K562 (cell line): ENCODE data around the gene PHEX. TPM values are rescaled to one million over a fixed set of nuclear protein-coding genes. Genes with fewer than 3 reads are reported as not detected.

Experiments used
- ADNP ChIP-seq: fragments of 200-800 bp; sonication (Bioruptor generic); IDR thresholded peaks from 2 replicates; pipeline ENCODE4 v1.6.1; 2016; ENCODE audit warnings: missing genetic modification characterization, missing compliant biosample characterization
- ARID1B ChIP-seq: fragments of 450-650 bp; IDR thresholded peaks from 2 replicates; pipeline ENCODE4 v1.6.1; 2016; ENCODE audit warnings: antibody characterized with exemption, mild to moderate bottlenecking, inconsistent platforms
- BRD9 ChIP-seq: fragments of 450-650 bp; IDR thresholded peaks from 2 replicates; pipeline ENCODE4 v1.6.1; 2018; ENCODE audit warnings: low read depth; ENCODE audit not compliant: partially characterized antibody
- CHD1 ChIP-seq: fragments of 200-600 bp; sonication (generic); IDR thresholded peaks from one replicate; pipeline ENCODE4 v1.6.1; 2012; ENCODE audit warnings: mild to moderate bottlenecking, moderate library complexity, low read length, inconsistent platforms
- MTA3 ChIP-seq: fragments of 450-650 bp; formaldehyde crosslinking; IDR thresholded peaks from 2 replicates; pipeline ENCODE4 v1.6.1; 2017; ENCODE audit warnings: mild to moderate bottlenecking, borderline replicate concordance
- NFIC ChIP-seq: fragments of 450-650 bp; IDR thresholded peaks from 2 replicates; pipeline ENCODE4 v1.6.1; 2017; ENCODE audit warnings: mild to moderate bottlenecking, inconsistent platforms
- PHF20 ChIP-seq: fragments of 450-650 bp; IDR thresholded peaks from 2 replicates; pipeline ENCODE4 v1.6.1; 2018; ENCODE audit not compliant: partially characterized antibody
- RFX1 ChIP-seq: fragments of 450-650 bp; IDR thresholded peaks from 2 replicates; pipeline ENCODE4 v1.6.1; 2016; ENCODE audit warnings: mild to moderate bottlenecking, moderate library complexity
- SIRT6 ChIP-seq: IDR thresholded peaks from one replicate; pipeline ENCODE4 v1.6.1; 2012; ENCODE audit warnings: low read depth, mild to moderate bottlenecking, control low read depth, inconsistent platforms, low read length, moderate library complexity
- SREBF2 ChIP-seq: sonication (generic); formaldehyde crosslinking; IDR thresholded peaks from 2 replicates; pipeline ENCODE4 v1.4.0; 2020; ENCODE audit warnings: mild to moderate bottlenecking, missing genetic modification reagents
- ZNF408 ChIP-seq: fragments of 250-450 bp; sonication (Bioruptor Pico); IDR thresholded peaks from 2 replicates; pipeline ENCODE4 v1.4.0; 2020; ENCODE audit warnings: low read depth, mild to moderate bottlenecking, moderate library complexity
- polyA plus RNA-seq, 8 experiments: library from polyadenylated mRNA; depleted of rRNA in 4 of 8; stranded (reverse) in 5 of 8; unstranded in 3 of 8; fragments of >200 nt; fragmentation: Nextera tagmentation in 2 of 8; fragmentation: Illumina TruSeq in 1 of 8; extraction: Ambion mirVana in 2 of 8; extraction: Trizol in 1 of 8; gene quantifications; 2 replicates each; pipeline versions ENCODE4 v1.2.1 to v1.2.3, GENCODE V29; 2011 to 2014; ENCODE audit warnings: inconsistent platforms in 1 of 8, missing spikeins in 1 of 8
- total RNA-seq, 7 experiments: library from RNA; depleted of rRNA in 6 of 7; stranded (reverse); fragments of >200 nt in 6 of 7; fragmentation: Illumina TruSeq in 2 of 7; extraction: Trizol in 2 of 7; gene quantifications; 2 replicates each; pipeline versions ENCODE4 v1.2.1 to v1.2.3, GENCODE V29; 2011 to 2021; ENCODE audit warnings: low replicate concordance in 1 of 7
- TF ChIP-seq, protein P1 (sequence below), 2 experiments: fragments of 450-650 bp in 1 of 2; sonication (generic) in 1 of 2; formaldehyde crosslinking; conservative IDR thresholded peaks; 2 replicates each; pipeline versions ENCODE4 v1.4.0 to v1.8.1; 2020 to 2022; ENCODE audit warnings: mild to moderate bottlenecking in 1 of 2, missing genetic modification reagents in 1 of 2
- TF ChIP-seq, protein P2 (sequence below): fragments of 450-650 bp; IDR thresholded peaks from 2 replicates; pipeline ENCODE4 v1.6.1; 2017; ENCODE audit warnings: antibody characterized with exemption, mild to moderate bottlenecking
- TF ChIP-seq, protein P3 (sequence below): fragments of 450-650 bp; formaldehyde crosslinking; IDR thresholded peaks from 2 replicates; pipeline ENCODE4 v1.4.0; 2020; ENCODE audit warnings: mild to moderate bottlenecking, moderate library complexity
- TF ChIP-seq, protein P4 (sequence below): fragments of 250-450 bp; sonication (Bioruptor Pico); IDR thresholded peaks from 2 replicates; pipeline ENCODE4 v1.5.0; 2021
- TF ChIP-seq, protein P5 (sequence below): sonication (generic); formaldehyde crosslinking; IDR thresholded peaks from 2 replicates; pipeline ENCODE4 v1.8.0; 2023; ENCODE audit warnings: mild to moderate bottlenecking, missing genetic modification reagents
- TF ChIP-seq, protein P6 (sequence below), 2 experiments: fragments of 450-650 bp in 1 of 2; IDR thresholded peaks; 2 replicates each; pipeline ENCODE4 v1.6.1; 2011 to 2017; ENCODE audit warnings: low read depth in 2 of 2, antibody characterized with exemption in 1 of 2, borderline replicate concordance in 1 of 2, low read length in 1 of 2, mild to moderate bottlenecking in 1 of 2, mixed read lengths in 1 of 2; ENCODE audit not compliant: control insufficient read depth in 1 of 2

Gene PHEX
- total and polyA plus RNA-seq, 9 of the 15 experiments (the other 6 are each of a cell fraction or from before 2014, with no cell fraction given) = 0.01 to 0.11 (median 0.04) TPM; not detected in 6

DNA sequence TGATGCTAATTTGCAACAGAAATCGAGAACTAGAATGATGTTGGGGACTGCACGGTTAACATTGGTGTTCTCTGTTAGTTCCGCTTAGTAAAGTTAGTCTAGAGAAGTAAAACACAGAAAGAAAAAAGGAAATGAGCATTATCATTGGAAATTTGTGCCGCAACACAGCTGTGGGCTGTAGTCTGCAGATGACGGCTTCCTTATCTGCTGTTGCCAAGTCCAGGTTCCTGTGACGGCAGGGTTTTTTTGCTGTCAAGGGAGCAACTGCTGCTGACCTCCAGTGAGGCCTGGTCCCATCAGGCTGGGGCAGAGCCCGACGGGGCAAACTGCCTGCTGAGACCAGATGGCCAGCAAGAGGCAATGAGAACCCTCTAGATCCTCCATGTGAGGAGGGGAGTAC is 38.9 kb upstream of the PHEX start (continued):
- TF ChIP-seq, protein P1, sequence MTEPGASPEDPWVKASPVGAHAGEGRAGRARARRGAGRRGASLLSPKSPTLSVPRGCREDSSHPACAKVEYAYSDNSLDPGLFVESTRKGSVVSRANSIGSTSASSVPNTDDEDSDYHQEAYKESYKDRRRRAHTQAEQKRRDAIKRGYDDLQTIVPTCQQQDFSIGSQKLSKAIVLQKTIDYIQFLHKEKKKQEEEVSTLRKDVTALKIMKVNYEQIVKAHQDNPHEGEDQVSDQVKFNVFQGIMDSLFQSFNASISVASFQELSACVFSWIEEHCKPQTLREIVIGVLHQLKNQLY (CRISPR knock-in tag; conservative IDR thresholded peaks at IDR 0.05) = no peak
- TF ChIP-seq BRD9 (no peak), CHD1 (no peak), ZNF408 (CRISPR knock-in tag) (no peak), SREBF2 (CRISPR knock-in tag) (no peak), SIRT6 (no peak), MTA3 (no peak), ADNP (tag) (no peak), RFX1 (no peak), ARID1B (peak; percentile 64), NFIC (0 out of 2 replicates have a peak, but pooled peaks have one; percentile 25), PHF20 (no peak)
- TF ChIP-seq, protein P2, sequence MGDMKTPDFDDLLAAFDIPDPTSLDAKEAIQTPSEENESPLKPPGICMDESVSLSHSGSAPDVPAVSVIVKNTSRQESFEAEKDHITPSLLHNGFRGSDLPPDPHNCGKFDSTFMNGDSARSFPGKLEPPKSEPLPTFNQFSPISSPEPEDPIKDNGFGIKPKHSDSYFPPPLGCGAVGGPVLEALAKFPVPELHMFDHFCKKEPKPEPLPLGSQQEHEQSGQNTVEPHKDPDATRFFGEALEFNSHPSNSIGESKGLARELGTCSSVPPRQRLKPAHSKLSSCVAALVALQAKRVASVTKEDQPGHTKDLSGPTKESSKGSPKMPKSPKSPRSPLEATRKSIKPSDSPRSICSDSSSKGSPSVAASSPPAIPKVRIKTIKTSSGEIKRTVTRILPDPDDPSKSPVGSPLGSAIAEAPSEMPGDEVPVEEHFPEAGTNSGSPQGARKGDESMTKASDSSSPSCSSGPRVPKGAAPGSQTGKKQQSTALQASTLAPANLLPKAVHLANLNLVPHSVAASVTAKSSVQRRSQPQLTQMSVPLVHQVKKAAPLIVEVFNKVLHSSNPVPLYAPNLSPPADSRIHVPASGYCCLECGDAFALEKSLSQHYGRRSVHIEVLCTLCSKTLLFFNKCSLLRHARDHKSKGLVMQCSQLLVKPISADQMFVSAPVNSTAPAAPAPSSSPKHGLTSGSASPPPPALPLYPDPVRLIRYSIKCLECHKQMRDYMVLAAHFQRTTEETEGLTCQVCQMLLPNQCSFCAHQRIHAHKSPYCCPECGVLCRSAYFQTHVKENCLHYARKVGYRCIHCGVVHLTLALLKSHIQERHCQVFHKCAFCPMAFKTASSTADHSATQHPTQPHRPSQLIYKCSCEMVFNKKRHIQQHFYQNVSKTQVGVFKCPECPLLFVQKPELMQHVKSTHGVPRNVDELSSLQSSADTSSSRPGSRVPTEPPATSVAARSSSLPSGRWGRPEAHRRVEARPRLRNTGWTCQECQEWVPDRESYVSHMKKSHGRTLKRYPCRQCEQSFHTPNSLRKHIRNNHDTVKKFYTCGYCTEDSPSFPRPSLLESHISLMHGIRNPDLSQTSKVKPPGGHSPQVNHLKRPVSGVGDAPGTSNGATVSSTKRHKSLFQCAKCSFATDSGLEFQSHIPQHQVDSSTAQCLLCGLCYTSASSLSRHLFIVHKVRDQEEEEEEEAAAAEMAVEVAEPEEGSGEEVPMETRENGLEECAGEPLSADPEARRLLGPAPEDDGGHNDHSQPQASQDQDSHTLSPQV = 0 out of 2 replicates have a peak, but pooled peaks have one; percentile 26
- TF ChIP-seq, protein P3, sequence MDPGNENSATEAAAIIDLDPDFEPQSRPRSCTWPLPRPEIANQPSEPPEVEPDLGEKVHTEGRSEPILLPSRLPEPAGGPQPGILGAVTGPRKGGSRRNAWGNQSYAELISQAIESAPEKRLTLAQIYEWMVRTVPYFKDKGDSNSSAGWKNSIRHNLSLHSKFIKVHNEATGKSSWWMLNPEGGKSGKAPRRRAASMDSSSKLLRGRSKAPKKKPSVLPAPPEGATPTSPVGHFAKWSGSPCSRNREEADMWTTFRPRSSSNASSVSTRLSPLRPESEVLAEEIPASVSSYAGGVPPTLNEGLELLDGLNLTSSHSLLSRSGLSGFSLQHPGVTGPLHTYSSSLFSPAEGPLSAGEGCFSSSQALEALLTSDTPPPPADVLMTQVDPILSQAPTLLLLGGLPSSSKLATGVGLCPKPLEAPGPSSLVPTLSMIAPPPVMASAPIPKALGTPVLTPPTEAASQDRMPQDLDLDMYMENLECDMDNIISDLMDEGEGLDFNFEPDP (CRISPR knock-in tag) = no peak
- TF ChIP-seq, protein P4, sequence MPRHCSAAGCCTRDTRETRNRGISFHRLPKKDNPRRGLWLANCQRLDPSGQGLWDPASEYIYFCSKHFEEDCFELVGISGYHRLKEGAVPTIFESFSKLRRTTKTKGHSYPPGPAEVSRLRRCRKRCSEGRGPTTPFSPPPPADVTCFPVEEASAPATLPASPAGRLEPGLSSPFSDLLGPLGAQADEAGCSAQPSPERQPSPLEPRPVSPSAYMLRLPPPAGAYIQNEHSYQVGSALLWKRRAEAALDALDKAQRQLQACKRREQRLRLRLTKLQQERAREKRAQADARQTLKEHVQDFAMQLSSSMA (CRISPR knock-in tag) = no peak
- TF ChIP-seq, protein P5, sequence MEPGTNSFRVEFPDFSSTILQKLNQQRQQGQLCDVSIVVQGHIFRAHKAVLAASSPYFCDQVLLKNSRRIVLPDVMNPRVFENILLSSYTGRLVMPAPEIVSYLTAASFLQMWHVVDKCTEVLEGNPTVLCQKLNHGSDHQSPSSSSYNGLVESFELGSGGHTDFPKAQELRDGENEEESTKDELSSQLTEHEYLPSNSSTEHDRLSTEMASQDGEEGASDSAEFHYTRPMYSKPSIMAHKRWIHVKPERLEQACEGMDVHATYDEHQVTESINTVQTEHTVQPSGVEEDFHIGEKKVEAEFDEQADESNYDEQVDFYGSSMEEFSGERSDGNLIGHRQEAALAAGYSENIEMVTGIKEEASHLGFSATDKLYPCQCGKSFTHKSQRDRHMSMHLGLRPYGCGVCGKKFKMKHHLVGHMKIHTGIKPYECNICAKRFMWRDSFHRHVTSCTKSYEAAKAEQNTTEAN (CRISPR knock-in tag) = no peak
- TF ChIP-seq, protein P6, sequence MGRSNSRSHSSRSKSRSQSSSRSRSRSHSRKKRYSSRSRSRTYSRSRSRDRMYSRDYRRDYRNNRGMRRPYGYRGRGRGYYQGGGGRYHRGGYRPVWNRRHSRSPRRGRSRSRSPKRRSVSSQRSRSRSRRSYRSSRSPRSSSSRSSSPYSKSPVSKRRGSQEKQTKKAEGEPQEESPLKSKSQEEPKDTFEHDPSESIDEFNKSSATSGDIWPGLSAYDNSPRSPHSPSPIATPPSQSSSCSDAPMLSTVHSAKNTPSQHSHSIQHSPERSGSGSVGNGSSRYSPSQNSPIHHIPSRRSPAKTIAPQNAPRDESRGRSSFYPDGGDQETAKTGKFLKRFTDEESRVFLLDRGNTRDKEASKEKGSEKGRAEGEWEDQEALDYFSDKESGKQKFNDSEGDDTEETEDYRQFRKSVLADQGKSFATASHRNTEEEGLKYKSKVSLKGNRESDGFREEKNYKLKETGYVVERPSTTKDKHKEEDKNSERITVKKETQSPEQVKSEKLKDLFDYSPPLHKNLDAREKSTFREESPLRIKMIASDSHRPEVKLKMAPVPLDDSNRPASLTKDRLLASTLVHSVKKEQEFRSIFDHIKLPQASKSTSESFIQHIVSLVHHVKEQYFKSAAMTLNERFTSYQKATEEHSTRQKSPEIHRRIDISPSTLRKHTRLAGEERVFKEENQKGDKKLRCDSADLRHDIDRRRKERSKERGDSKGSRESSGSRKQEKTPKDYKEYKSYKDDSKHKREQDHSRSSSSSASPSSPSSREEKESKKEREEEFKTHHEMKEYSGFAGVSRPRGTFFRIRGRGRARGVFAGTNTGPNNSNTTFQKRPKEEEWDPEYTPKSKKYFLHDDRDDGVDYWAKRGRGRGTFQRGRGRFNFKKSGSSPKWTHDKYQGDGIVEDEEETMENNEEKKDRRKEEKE (IDR thresholded peaks at IDR 0.05; ENCODE audit: borderline replicate concordance in 1 of 2, control insufficient read depth in 1 of 2, low read depth in 2 of 2, low read length in 1 of 2) = no peak
